Uterus (tissue), 4 donors: ENCODE measurements around the gene ZNF136. TPM values are rescaled to one million over a fixed set of nuclear protein-coding genes. Genes with fewer than 3 reads are reported as not detected.

Experiments used
- DNase-seq, 2 donors: peaks; one replicate each; pipeline ENCODE4 v3.0.0-alpha.2; 2019 to 2020
- H3K27ac ChIP-seq, 2 donors: fragments of 200-600 bp; sonication (generic); 1 replicate in 1 of 2; 2 replicates in 1 of 2; pipeline ENCODE4 v1.5.1; 2016 to 2018
- H3K27me3 ChIP-seq, 2 donors: fragments of 200-600 bp; sonication (generic); one replicate each; pipeline ENCODE4 v1.5.1; 2018 to 2019; ENCODE audit warnings: control low read depth in 1 of 2
- H3K36me3 ChIP-seq, 2 donors: fragments of 200-600 bp; sonication (generic); one replicate each; pipeline ENCODE4 v1.5.1; 2019; ENCODE audit warnings: control low read depth in 1 of 2
- H3K4me1 ChIP-seq, 2 donors: fragments of 200-600 bp; sonication (generic); one replicate each; pipeline ENCODE4 v1.5.1; 2018 to 2019; ENCODE audit warnings: control low read depth in 1 of 2
- H3K4me3 ChIP-seq, 2 donors: fragments of 200-600 bp; sonication (generic); 1 replicate in 1 of 2; 2 replicates in 1 of 2; pipeline ENCODE4 v1.5.1; 2018 to 2019; ENCODE audit warnings: mild to moderate bottlenecking in 1 of 2
- H3K9me3 ChIP-seq, 2 donors: fragments of 200-600 bp; sonication (generic); one replicate each; pipeline ENCODE4 v1.5.1; 2019; ENCODE audit warnings: control low read depth in 1 of 2
- CTCF ChIP-seq, 4 experiments: fragments of 200-600 bp in 2 of 4; fragments of 450-650 bp in 2 of 4; sonication (generic) in 2 of 4; IDR thresholded peaks; one replicate each; pipeline ENCODE4 v1.5.1; 2016 to 2019; ENCODE audit warnings: antibody characterized with exemption in 4 of 4, mild to moderate bottlenecking in 2 of 4, moderate library complexity in 1 of 4
- POLR2A ChIP-seq, 2 donors: fragments of 450-650 bp; IDR thresholded peaks; one replicate each; pipeline ENCODE4 v1.6.1; 2016; ENCODE audit warnings: antibody characterized with exemption in 2 of 2, mild to moderate bottlenecking in 1 of 2, moderate library complexity in 1 of 2
- intact Hi-C: fragments of 100-400 bp; cut with DNase I; formaldehyde crosslinking; loops from one replicate; pipeline ENCODE4 v1.15.1; 2023; ENCODE audit warnings: low total_unique reads
- total RNA-seq, 4 donors: library from RNA; depleted of rRNA in 3 of 4; stranded (reverse); fragments of >200 nt in 3 of 4; gene quantifications; one replicate each; pipeline versions ENCODE4 v1.1.0 to v1.2.4, GENCODE V29; 2014 to 2023
- donor health status: DM: yes; HTN: yes; CAD: no.

ZNF136 gene
- total RNA-seq = 10 to 100 TPM in 2 of 4 donors, 1 to 10 TPM in 2; 2.1 to 31.7 (median 13.0) TPM

- no peaks in the 10 kb centered on the region for H3K9me3 ChIP-seq
- intact Hi-C loops = no loop called here
- H3K4me1 ChIP-seq = peaks cover 2 to 3% of the 10 kb centered on the region in 2 donors
- H3K27ac ChIP-seq = peak within 1 kb of the TSS; percentile 89 to 93
- H3K36me3 ChIP-seq = no peaks in the 10 kb centered on the region
- H3K4me3 ChIP-seq = peak within 1 kb of the TSS; percentile 77 to 90
- TF ChIP-seq CTCF (IDR thresholded peaks at IDR 0.05) (peak in 1 of 4 experiments; percentile 14), POLR2A (IDR thresholded peaks at IDR 0.05) (peak; percentile 76 to 80)
- H3K27me3 ChIP-seq = no peaks in the 10 kb centered on the region
- peak; percentile 91 to 94 for DNase-seq
Measured at GRCh38 chr19:12162882-12163806, at the start of gene ZNF136. Gene ZNF136, plus strand, starts transcription at chr19:12163096. Its CDS starts 108 bp downstream, at chr19:12163204.

- Histone ChIP-seq H3K27me3 (no peaks in the 10 kb centered on the region), H3K9me3 (peaks cover 0 to 7% of the 10 kb centered on the region in 2 donors), H3K36me3 (no peaks in the 10 kb centered on the region), H3K4me1 (no peaks in the 10 kb centered on the region), H3K4me3 (no peak overlapping the region), H3K27ac (no peak overlapping the region)
- intact Hi-C loops = no loop called here
- TF ChIP-seq POLR2A (IDR thresholded peaks at IDR 0.05) (no peak), CTCF (IDR thresholded peaks at IDR 0.05) (no peak)
- no peak for DNase-seq
Measured at GRCh38 chr19:12113121-12113520, 49.8 kb upstream of the ZNF136 start.

- H3K27ac ChIP-seq = no peak overlapping the region
- H3K27me3 ChIP-seq = no peaks in the 10 kb centered on the region
- DNase-seq = no peak
- no peaks in the 10 kb centered on the region for H3K4me1 ChIP-seq
- H3K9me3 ChIP-seq = no peaks in the 10 kb centered on the region
- H3K36me3 ChIP-seq = no peaks in the 10 kb centered on the region
- no peak overlapping the region for H3K4me3 ChIP-seq
- no peak for TF ChIP-seq POLR2A (IDR thresholded peaks at IDR 0.05)
- TF ChIP-seq CTCF (IDR thresholded peaks at IDR 0.05) = no peak
- intact Hi-C loops = no loop called here
Measured at GRCh38 chr19:12117201-12117970, 45.5 kb upstream of the ZNF136 start.

- peaks cover 0 to 13% of the 10 kb centered on the region in 2 donors for H3K9me3 ChIP-seq
- no peak overlapping the region for H3K27ac ChIP-seq
- DNase-seq = no peak
- H3K36me3 ChIP-seq = no peaks in the 10 kb centered on the region
- TF ChIP-seq CTCF (IDR thresholded peaks at IDR 0.05) (peak in 2 of 4 experiments; percentile 25 to 37), POLR2A (IDR thresholded peaks at IDR 0.05) (no peak)
- H3K27me3 ChIP-seq = no peaks in the 10 kb centered on the region
- no peaks in the 10 kb centered on the region for H3K4me1 ChIP-seq
- intact Hi-C loops = no loop called here
- H3K4me3 ChIP-seq = no peak overlapping the region
Measured at GRCh38 chr19:12126707-12127106, 36.2 kb upstream of the ZNF136 start.
